ENCODE results near the gene ADAMTS12. TPM values are rescaled to one million over a fixed set of nuclear protein-coding genes. Genes with fewer than 3 reads are reported as not detected.

The ADAMTS12 gene
- total and polyA plus RNA-seq, 2 of the 8 experiments (the other 6 are each of a cell fraction or from before 2014, with no cell fraction given), result 6.4 to 12.8 TPM

- TF ChIP-seq ATF2 (IDR thresholded peaks at IDR 0.05; ENCODE audit: low read length) (no peak), RXRA (IDR thresholded peaks at IDR 0.05; ENCODE audit: insufficient read depth, low read depth, low read length) (no peak), EP300 (IDR thresholded peaks at IDR 0.05; ENCODE audit: borderline replicate concordance in 1 of 2, low read depth in 2 of 2, low read length in 2 of 2) (no peak), KDM5A (IDR thresholded peaks at IDR 0.05; ENCODE audit: low read length) (no peak)
Measured at GRCh38 chr5:33937707-33938506, 46.1 kb upstream of the ADAMTS12 start (continued).

All from H1 (cell line).